HL-60 (cell line): ENCODE measurements around the gene GUCA1A.
A peak's percentile ranks its signal among the peaks of the same experiment; 100 is the strongest.

ENCODE experiments used
- DNase-seq, 2 experiments: peaks; one replicate each; pipeline ENCODE4 v3.0.0-alpha.2; 2010 to 2020; ENCODE audit warnings: low read depth in 1 of 2, low spot score in 1 of 2
- H3K27ac ChIP-seq: fragments of 250-450 bp; sonication (Bioruptor Pico); replicated peaks from 2 replicates; pipeline ENCODE4 v1.5.1; 2020; ENCODE audit warnings: mild to moderate bottlenecking, moderate library complexity
- H3K27me3 ChIP-seq: fragments of 250-450 bp; sonication (Bioruptor Pico); 2 replicates; pipeline ENCODE4 v1.5.1; 2021; ENCODE audit warnings: mild to moderate bottlenecking, moderate library complexity; ENCODE audit not compliant: insufficient read depth, poor library complexity, severe bottlenecking
- H3K4me3 ChIP-seq: replicated peaks from 2 replicates; pipeline ENCODE4 v1.5.1; 2011; ENCODE audit warnings: mild to moderate bottlenecking, control low read depth, low read length; ENCODE audit not compliant: insufficient read depth
- CTCF ChIP-seq: IDR thresholded peaks from one replicate; pipeline ENCODE4 v1.5.1; 2011; ENCODE audit warnings: low read length, control low read depth, inconsistent platforms; ENCODE audit not compliant: insufficient read depth
- GABPA ChIP-seq: IDR thresholded peaks from 2 replicates; pipeline ENCODE4 v1.6.1; 2012; ENCODE audit warnings: low read depth
- POLR2AphosphoS5 ChIP-seq: IDR thresholded peaks from 2 replicates; pipeline ENCODE4 v1.6.1; 2012; ENCODE audit warnings: low read depth
- REST ChIP-seq: IDR thresholded peaks from 2 replicates; pipeline ENCODE4 v1.6.1; 2012; ENCODE audit warnings: low read depth; ENCODE audit not compliant: insufficient replicate concordance
- SPI1 ChIP-seq: IDR thresholded peaks from 2 replicates; pipeline ENCODE4 v1.6.1; 2012; ENCODE audit warnings: low read depth, mild to moderate bottlenecking, borderline replicate concordance

GUCA1A gene

GRCh38 chr6:42163981-42164380 is 9.2 kb upstream of the GUCA1A start:
- no peak for TF ChIP-seq POLR2AphosphoS5
- no peak for TF ChIP-seq CTCF
- no peak for TF ChIP-seq REST
- no peak for TF ChIP-seq GABPA
- no peak for TF ChIP-seq SPI1

GRCh38 chr6:42165016-42165415 is 8.1 kb upstream of the GUCA1A start:
- Histone ChIP-seq H3K4me3 (no peak overlapping the region), H3K27me3 (peaks cover 3% of the 10 kb centered on the region), H3K27ac (no peak overlapping the region)
- no peak for TF ChIP-seq SPI1
- TF ChIP-seq POLR2AphosphoS5, result no peak
- no peak for TF ChIP-seq CTCF
- TF ChIP-seq GABPA, result no peak
- TF ChIP-seq REST, result no peak
- no peak for DNase-seq

More at GRCh38 chr6:42163981-42164380, 9.2 kb upstream of the GUCA1A start:
- peaks cover 3% of the 10 kb centered on the region for H3K27me3 ChIP-seq
- no peak overlapping the region for H3K27ac ChIP-seq
- DNase-seq, result peak in 1 of 2 experiments; percentile 9
- no peak overlapping the region for H3K4me3 ChIP-seq

- Histone ChIP-seq H3K27ac (no peak overlapping the region), H3K4me3 (no peak overlapping the region), H3K27me3 (peaks cover 3% of the 10 kb centered on the region)
- DNase-seq, result peak; percentile 33 to 70
- TF ChIP-seq REST (no peak), CTCF (peak; percentile 95)
These were observed 6.6 kb upstream of the GUCA1A start for GRCh38 chr6:42166444-42167141.
